NOMO-1 treated with DMSO at 0.1 percent for 48 hours (cell line): Measurements from ENCODE around the gene IFT25.

Experiments
- DNase-seq: peaks from one replicate; lab custom pipeline; 2025; ENCODE audit not compliant: unreplicated experiment; lab: John Stamatoyannopoulos, UW

Gene IFT25

DNA sequence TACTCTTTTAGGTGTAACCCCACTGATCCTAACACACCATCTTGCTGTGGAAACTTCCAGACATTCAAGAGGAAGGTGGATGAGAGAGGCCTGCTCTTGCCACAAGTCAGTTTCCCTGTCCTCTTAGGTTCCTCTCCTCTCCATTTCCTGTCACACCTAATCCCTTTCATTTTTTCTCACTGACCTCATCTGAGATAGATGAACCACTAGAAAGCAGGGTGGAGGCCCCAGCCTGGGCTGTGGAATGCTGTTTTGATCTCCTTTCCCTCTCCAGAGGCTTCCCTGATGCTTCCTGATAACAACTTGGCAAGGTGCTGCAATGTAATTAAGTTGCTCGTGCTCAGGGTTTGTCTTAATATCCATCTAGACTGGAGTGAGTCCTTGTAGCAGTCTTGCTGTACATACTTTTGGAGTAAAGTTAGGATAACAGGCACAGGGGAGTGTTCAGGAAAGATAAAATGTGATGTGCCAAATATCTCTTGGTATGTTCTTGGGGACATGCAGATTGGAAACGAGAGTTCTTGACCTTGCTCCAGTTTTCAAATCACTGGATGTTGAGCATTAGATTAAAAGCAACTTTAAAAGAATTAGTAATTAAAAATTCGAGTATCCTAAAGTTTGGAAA, 11.8 kb upstream of the IFT25 start:
- DNase-seq: no peak

- peak; percentile 62 for DNase-seq
These were observed 11.0 kb upstream of the IFT25 start for GRCh38 chr1:53956308-53957168.

DNA sequence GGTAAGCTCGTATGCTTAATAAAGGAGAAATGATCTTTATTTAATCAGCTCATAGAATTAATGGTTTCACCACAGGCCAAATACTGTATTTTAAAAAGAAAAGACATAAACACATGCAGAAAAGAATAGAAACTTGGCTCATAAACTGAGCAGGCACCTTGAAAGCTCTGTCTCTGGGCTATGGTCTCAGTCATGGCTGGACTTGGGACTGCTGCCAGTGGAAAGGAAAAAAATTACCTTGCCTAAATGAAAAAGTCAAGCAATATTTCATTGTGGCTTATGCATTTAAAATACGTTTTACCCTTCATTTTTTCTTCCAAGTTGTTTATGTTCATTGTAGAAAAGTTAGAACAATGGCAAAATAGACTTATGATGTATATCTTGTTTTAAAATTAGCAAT, 8.6 kb upstream of the IFT25 start:
- no peak for DNase-seq

GRCh38 chr1:53951697-53952096, 6.2 kb upstream of the IFT25 start:
- no peak for DNase-seq

DNA sequence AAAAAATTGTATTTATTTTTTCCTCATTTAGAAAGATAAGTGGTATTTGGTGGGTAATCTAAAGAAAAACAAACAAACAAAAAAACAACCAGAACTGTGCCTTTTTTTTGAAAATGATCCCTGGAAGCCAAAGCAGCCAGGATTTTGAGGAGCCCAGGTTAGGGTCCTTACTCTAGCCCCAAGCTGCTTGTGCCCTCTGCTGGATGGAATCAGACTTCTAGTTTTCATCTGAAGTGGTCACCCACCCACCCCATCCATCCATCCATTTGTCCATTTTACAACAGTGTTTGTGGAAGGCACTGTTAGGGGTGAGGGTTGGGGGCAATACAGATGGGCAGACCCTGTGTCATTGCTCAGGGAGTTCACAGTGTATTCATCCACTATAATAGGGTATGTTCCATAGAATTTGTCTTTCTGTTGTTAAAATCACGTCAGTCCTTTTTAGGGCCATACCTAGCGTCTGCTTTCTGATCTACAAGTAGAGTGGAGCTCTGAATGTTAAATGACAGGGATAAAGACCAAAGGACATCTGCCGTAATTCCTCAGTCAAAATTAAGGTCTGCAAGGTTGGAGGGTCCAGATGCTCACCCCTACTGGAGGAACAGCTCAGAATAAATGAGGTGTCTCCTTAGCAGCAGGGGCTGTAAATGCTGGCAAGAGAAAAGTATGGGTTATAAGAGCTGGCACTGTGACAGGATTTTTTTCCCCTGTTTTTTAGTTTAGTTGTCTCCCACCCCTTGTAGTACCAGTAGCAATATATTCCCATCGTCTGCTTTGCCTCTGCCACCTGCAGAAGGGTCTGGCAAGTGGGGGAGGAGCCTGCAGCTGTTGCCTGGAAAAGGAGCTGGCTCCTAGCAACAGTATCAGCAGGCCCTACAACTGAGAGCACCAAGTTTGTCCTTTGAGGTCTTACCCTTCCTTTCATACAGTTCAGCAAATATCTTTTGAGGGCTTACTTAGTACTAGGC, 3.8 kb upstream of the IFT25 start:
- no peak for DNase-seq

GRCh38 chr1:53948291-53948690, 2.8 kb upstream of the IFT25 start:
- DNase-seq: no peak

DNA sequence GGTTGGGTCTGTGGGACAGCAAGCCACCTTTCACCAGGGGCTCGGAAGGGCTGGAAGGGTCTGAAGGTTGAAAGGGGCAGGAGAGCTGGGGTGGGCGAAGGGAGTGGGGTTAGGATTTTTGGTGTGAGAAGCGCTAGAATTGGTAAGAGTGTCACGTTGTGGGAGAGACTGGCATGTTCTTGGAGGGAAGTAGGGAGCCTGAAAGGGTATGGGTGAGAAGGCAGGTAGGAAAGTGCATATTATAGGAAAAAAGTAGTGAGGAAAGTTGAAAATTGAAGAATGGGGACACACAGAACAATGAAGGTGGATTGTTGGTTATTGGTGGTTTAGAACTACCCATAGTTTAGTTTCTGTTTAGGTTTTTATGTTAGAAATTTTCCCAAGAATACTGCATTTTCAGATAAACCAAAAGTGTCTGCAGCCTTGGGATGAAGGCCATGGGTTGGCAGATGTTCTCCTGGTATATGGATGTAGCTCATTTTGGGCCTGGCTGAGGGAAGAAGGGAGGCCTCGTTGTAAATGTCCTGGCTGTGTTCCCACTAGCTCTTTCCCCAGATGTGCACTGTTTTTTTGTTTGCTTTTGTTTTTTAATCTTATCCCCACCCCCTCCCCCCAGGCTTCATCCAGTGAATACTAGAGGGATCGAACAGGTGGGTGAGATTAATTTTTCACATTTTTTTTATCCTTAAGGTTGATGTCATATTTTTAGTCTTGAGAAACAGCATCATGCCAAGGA, 1.8 kb upstream of the IFT25 start:
- no peak for DNase-seq

GRCh38 chr1:53946252-53947171, 1.0 kb upstream of the IFT25 start, which contains the start of gene LRRC42:
Gene LRRC42 (plus strand): TSS chr1:53946350. CDS start chr1:53952000, 5,650 bp downstream.
- DNase-seq: peak; percentile 75

DNA sequence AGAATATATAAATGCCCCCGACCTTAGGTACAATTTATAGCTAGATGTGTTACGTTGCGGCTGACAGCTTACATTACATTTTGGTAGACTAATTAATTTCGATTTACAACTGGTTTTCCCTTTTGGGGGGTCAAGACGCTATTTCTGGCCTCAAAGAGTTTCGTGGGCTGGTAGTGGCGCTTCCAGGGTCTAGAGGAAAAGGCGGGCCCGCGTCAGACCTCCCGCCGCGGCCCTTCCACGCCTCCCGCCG, 391 bp downstream of the IFT25 start:
- DNase-seq: no peak

DNA sequence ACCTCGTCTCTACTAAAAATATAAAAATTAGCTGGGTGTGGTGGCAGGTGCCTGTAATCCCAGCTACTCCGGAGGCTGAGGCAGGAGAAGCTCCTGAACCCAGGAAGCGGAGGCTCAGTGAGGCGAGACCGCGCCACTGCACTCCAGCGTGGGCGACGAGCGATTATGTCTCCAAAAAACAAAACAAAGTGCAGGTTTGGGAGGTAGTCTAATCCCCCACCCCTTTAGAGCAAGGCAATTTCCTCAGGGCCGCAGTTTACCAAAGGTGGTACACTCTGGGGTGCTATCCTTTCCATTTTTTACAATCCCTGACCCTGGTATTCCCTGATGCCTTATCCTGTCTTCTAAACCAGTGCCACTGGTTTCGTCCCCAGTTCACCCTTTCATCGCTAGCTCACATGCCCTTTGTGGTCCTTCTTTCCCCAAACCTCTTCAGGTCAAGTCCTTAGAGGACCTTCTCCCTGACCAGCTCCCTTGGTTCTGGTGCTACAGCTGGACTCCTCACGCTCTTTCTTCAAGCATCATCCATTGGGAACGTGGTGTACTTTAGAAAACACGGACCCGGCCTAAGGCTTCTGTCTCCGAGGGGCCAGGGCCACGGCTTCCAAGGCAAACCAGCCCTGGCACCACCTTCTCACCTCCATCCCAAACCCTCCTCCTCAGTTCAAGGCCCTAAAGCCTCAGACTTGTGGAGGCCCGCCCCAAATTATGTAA, 873 bp downstream of the IFT25 start:
- no peak for DNase-seq

DNA sequence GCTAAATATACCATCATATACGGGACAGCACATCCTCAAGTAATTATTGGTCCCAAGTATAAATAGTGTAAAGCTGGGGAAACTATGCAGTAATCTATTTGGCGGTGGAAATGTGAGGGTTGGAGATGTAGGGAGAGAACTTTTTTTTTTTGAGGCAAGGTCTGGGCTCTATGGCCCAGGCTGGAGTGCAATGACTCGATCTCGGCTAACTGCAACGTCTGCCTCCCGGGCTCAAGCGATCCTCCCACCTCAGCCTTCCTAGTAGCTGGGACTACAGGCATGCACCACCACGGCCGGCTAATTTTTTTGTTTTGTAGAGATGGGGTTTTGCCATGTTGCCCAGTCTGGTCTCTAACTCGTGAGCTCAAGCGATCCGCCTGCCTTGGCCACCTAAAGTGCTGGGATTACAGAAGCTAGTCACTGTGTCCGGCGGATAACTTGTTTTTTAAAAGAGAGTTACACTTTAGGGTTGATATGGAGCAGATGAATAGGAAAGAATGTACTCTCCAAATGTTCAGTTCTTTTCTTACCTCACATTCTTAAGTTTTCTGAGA, 1.9 kb downstream of the IFT25 start:
- DNase-seq: no peak

GRCh38 chr1:53943090-53943489, 2.4 kb downstream of the IFT25 start:
- DNase-seq: no peak

DNA sequence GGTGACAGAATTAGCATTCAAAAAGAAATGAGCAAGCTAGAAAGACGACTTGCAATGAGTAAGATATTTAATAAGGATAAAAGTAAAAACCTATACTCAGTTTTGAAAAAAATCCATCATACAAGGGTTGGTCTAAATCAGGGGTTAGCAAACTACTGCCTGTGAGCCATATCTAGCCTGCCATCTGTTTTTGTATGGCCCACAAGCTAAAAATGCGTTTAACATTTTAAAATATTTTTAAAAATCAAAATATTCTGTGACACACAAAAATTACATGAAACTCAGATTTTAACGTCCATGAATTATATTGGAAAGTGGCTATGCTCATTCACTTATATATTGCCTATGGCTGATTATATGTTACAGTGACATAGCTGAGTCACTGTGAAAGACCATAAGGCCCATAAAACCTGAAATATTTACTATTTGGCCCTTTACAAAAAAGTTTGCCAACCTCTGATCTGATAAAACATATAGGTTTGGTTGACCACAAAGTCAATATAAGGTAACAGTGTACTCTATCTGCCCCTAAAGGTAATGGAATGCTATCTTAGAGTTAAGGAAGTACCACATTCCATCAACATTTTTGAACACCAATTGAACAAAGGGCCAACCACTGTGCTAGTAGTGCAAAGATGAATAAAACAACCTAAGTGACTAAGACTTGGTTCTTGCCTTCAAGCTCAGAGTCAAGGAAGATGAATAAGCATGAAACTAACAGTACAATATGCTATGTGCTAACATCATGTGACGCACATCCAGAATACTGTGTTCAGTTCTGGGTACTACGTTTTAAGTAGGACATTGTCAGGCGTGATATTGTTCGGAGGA, 3.2 kb downstream of the IFT25 start:
- no peak for DNase-seq

DNA sequence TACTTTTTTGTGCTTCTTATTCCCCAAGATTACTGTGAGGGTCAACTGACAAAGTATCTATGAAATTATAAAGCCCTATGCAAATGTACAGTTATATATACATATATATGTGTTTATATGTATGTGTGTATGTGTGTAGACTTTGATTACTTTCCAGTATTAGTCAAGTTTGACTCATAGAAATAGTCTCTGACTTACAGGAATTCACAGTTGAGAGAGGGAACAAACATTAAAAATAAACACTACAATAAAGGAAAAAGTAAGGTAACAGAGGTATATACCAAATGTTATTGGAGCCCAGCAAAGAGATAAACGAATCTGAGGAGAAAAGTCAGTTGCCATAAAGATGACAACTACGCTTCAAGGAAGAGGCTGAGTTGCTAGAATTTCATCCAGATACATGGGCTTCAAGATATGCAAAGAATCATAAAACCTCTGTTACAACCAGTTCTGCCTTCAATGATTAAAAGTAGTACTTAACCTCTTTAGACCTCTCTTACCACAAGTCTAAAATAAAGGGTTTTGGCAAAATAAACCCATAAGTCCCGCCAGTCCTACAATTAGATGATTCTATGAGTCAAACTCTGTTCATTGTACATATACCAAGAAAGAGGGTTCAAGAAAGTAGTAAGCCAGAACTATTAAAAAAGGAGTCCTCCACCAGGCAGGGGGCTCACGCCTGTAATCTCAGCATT, 7.2 kb downstream of the IFT25 start:
- no peak for DNase-seq

DNA sequence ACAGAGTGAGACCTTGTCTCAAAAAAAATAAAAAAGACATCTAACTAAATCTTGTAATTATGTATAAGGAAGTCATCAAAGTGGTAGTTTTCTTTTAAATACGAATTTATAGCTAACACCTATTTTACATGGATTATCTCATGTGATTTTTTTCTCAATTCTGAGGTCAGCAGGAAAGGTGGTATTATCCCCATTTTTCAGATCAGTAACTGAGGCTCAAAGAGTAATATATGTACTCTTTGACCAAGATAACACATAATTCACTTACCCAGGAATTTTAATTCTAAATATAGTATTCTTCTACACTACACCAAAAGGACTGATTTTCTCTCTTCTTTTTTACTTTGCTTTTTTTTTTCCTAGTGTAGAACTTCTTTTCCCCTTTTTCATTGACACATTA, 9.1 kb downstream of the IFT25 start:
- DNase-seq: no peak

DNA sequence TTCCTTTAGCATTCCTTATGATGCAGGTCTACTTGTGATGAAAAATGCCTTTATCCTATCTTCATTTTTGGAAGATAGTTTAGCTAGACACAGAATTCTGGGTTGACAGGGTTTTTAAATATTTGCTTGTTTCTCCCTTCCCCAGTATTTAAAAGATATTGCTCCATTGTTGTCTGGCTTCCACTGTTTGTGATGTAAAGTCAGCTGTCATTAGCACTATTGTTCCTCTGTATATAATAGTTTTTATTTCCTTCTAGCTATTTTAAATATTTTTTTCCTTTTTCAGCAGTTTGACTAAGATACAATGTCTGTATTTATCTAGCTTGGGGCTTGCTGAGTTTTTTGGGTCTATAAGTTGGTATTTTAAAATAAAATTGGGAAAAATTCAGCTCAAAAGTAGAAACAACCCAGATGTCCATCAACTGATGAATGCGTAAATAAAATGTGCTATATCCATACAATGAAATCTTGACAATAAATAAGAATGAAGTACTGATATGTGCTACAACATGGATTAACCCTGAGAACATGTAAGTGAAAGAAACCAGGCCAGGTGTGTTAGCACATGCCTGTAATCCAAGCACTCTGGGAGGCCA, 11.2 kb downstream of the IFT25 start:
- DNase-seq: no peak

DNA sequence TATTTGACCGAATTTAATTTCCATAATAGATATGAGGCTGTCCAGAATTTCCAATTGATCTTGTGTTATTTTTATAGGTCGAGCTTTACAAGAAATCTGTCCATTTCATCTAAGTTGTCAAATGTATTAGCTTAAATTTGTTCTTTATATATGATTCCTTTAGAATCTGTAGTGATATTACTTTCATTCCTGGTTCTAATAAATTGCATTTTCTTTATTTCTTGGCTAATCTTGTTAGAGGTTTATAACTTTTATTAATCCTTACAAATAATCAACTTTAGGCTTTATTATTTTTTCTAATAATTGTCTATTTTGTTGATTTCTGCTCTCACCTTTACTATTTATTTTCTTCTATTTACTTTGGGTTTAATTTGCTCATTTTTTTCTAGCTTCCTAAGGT, 14.0 kb downstream of the IFT25 start:
- DNase-seq: no peak
